HepG2 (cell line): ENCODE results near the gene SRSF3. TPM values are rescaled to one million over a fixed set of nuclear protein-coding genes. Genes with fewer than 3 reads are reported as not detected.

Source experiments
- ATAC-seq: fragments of 200-7000 bp; cut with Tn5 transposase; 3 replicates; pipeline ENCODE4 v1.9.1; 2020; ENCODE audit warnings: mild to moderate bottlenecking, moderate library complexity
- BruUV-seq: library from RNA; stranded (reverse); fragments of 400-500 nt; replicated peaks from 2 replicates; lab custom pipeline; 2021; lab: Mats Ljungman, UMichigan
- CTCF ChIA-PET: fragments of 300-600 bp; formaldehyde crosslinking; extraction: SDS; loops from one replicate; lab custom pipeline; 2021; ENCODE audit warnings: low total read pairs, inconsistent platforms, low intra/inter-chr PET ratio; lab: Yijun Ruan, JAX
- POLR2A ChIA-PET: fragments of 350-600 bp; sonication (Branson Sonifier 250); formaldehyde crosslinking; loops from one replicate; lab custom pipeline; 2020; ENCODE audit warnings: antibody characterized with exemption, inconsistent platforms; lab: Yijun Ruan, JAX
- DNase-seq: peaks from one replicate; pipeline ENCODE4 v3.0.0-alpha.2; 2015; ENCODE audit warnings: low spot score
- FAIRE-seq: peaks from 3 replicates; lab custom pipeline; 2011; peaks lifted over from hg19 to GRCh38; lab: Jason Lieb, UNC
- H2AFZ ChIP-seq: one replicate; pipeline ENCODE4 v1.6.1; 2011; ENCODE audit warnings: low read length, inconsistent platforms
- H3K27ac ChIP-seq: fragments of 300-600 bp; 3 replicates; pipeline ENCODE4 v1.8.0; 2011; ENCODE audit warnings: mixed run types, mild to moderate bottlenecking, mixed read lengths, low read length, inconsistent platforms; ENCODE audit not compliant: insufficient read depth; ENCODE audit errors: extremely low read length
- H3K27me3 ChIP-seq, 2 experiments: fragments of 200-600 bp in 1 of 2; 2 replicates in 1 of 2; 3 replicates in 1 of 2; pipeline versions ENCODE4 v1.6.0 to v1.8.0; 2011; ENCODE audit warnings: low read length in 2 of 2, mild to moderate bottlenecking in 2 of 2, moderate library complexity in 2 of 2, inconsistent platforms in 1 of 2; ENCODE audit not compliant: insufficient read depth in 2 of 2, control insufficient read depth in 1 of 2
- H3K36me3 ChIP-seq, 2 experiments: fragments of 200-600 bp in 1 of 2; replicated peaks in 1 of 2; 2 replicates in 1 of 2; 3 replicates in 1 of 2; pipeline versions ENCODE4 v1.5.1 to v1.8.0; 2011; ENCODE audit warnings: low read length in 2 of 2, inconsistent platforms in 1 of 2; ENCODE audit not compliant: insufficient read depth in 2 of 2, control insufficient read depth in 1 of 2
- H3K4me1 ChIP-seq: 2 replicates; pipeline ENCODE4 v1.5.1; 2012; ENCODE audit warnings: low read length, inconsistent platforms; ENCODE audit not compliant: insufficient read depth
- H3K4me2 ChIP-seq: 2 replicates; pipeline ENCODE4 v1.6.0; 2011; ENCODE audit warnings: low read depth, low read length, inconsistent platforms
- H3K4me3 ChIP-seq, 3 experiments: fragments of 200-600 bp in 1 of 3; sonication (generic), shearing (Covaris generic) in 1 of 3; replicated peaks in 1 of 3; 2 replicates each; pipeline ENCODE4 v1.5.1; 2011 to 2016; ENCODE audit warnings: low read length in 3 of 3, inconsistent platforms in 2 of 3, low read depth in 2 of 3, mild to moderate bottlenecking in 2 of 3, control low read depth in 1 of 3, mixed read lengths in 1 of 3; ENCODE audit not compliant: insufficient read depth in 1 of 3
- H3K79me2 ChIP-seq: one replicate; pipeline ENCODE4 v1.6.1; 2011; ENCODE audit warnings: low read length, inconsistent platforms; ENCODE audit not compliant: insufficient read depth
- H3K9ac ChIP-seq: 2 replicates; pipeline ENCODE4 v1.6.0; 2011; ENCODE audit warnings: mild to moderate bottlenecking, low read depth, low read length, inconsistent platforms; ENCODE audit not compliant: insufficient read depth
- H3K9me3 ChIP-seq: 2 replicates; pipeline ENCODE4 v1.5.1; 2012; ENCODE audit warnings: mild to moderate bottlenecking, low read length
- H4K20me1 ChIP-seq: 2 replicates; pipeline ENCODE4 v1.6.0; 2011; ENCODE audit warnings: inconsistent platforms, mild to moderate bottlenecking, low read length, moderate library complexity; ENCODE audit not compliant: insufficient read depth
- AGO2 ChIP-seq: fragments of 200-400 bp; formaldehyde crosslinking; optimal IDR thresholded peaks from 2 replicates; pipeline ENCODE3; 2017; ENCODE audit warnings: mild to moderate bottlenecking, low read depth, low read length, moderate library complexity
- CEBPZ ChIP-seq: IDR thresholded peaks from 2 replicates; pipeline ENCODE4 v1.6.1; 2012; ENCODE audit warnings: low read length, improper control_type of control experiment
- POLR2G ChIP-seq: fragments of 200-400 bp; formaldehyde crosslinking; IDR thresholded peaks from 2 replicates; pipeline ENCODE4 v1.6.1; 2018; ENCODE audit warnings: mild to moderate bottlenecking, low read depth, low read length, moderate library complexity
- ZBTB33 ChIP-seq: sonication (generic); formaldehyde crosslinking; IDR thresholded peaks from 2 replicates; pipeline ENCODE4 v1.4.0; 2020; ENCODE audit warnings: missing genetic modification reagents
- WGBS: methylation state at CpG from one replicate; pipeline ENCODE4 v1.1.6; 2017; ENCODE audit warnings: low lambda C conversion rate; 5-methylcytosine and 5-hydroxymethylcytosine counted together
- in situ Hi-C: cut with HindIII; loops from 2 replicates; pipeline ENCODE4 v1.10.0; 2017; ENCODE audit warnings: low pct_unique_long_range_greater_than_20kb; ENCODE audit not compliant: extremely low pct_ligation_motif_present
- intact Hi-C: fragments of 100-400 bp; cut with micrococcal nuclease; formaldehyde crosslinking; loops from one replicate; pipeline ENCODE4 v1.10.0; 2022; ENCODE audit not compliant: unreplicated experiment
- polyA plus RNA-seq, 8 experiments: library from polyadenylated mRNA; depleted of rRNA in 3 of 8; stranded (reverse) in 7 of 8; unstranded in 1 of 8; fragments of >200 nt; fragmentation: Illumina TruSeq in 4 of 8; extraction: Trizol in 4 of 8; gene quantifications; 2 replicates each; pipeline versions ENCODE4 v1.2.1 to v1.2.3, GENCODE V29; 2011 to 2016; ENCODE audit warnings: low read depth in 4 of 8, missing spikeins in 1 of 8, mixed read lengths in 1 of 8; ENCODE audit not compliant: insufficient read depth in 1 of 8
- total RNA-seq, 5 experiments: library from RNA; depleted of rRNA; stranded (reverse); fragments of >200 nt; fragmentation: Illumina TruSeq; extraction: Trizol; gene quantifications; 2 replicates each; pipeline ENCODE4 v1.2.3, GENCODE V29; 2016; ENCODE audit warnings: low read depth in 1 of 5

The SRSF3 gene
- total and polyA plus RNA-seq, 2 of the 13 experiments (the other 11 are each of a cell fraction or from before 2014, with no cell fraction given): 206 to 684 TPM

DNA sequence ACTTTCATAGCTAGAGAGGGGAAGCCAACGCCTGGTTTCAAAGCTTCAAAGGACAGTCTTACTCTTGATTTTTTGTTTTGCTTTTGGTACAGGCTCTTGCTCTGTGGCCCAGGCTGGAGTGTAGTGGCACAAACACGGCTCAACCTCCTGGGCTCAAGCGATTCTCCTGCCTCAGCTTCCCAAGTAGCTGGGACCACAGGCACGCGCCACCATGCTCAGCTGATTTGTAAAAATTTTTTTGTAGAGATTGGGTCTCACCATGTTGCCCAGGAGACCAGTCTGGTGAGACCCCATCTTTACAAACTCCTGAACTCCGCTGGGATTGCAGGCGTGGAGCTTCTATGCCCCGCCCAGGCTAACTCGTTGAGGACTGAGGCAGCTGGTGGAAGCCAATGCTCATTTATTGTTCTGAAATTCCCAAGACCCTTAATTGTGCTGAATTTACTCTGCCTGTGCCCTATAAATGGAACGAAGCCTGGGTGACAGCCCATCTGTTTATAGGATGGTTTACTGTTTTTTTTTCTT lies 18.0 kb downstream of the SRSF3 start:
- Histone ChIP-seq H3K9ac (no peak overlapping the region), H3K4me2 (no peak overlapping the region), H3K4me1 (peaks cover 30% of the 10 kb centered on the region), H4K20me1 (peaks cover 32% of the 10 kb centered on the region), H3K9me3 (no peaks in the 10 kb centered on the region), H3K27ac (no peak overlapping the region), H3K27me3 (no peaks in the 10 kb centered on the region), H3K79me2 (peaks cover 4% of the 10 kb centered on the region)
- intact Hi-C loops: no loop called here
- CTCF ChIA-PET: no interaction called here
- no peak for FAIRE-seq
- no peak for DNase-seq
- POLR2A ChIA-PET: interaction anchor here (0.7 to 8.2 kb wide), 4 partner anchors 10 to 480 kb away, joined by 3 to 142 read pairs (median 26); partner anchors contain the start of genes CDKN1A and SRSF3
- 96% methylated on average over 10 of the region's 10 CpGs for WGBS
- ATAC-seq: no peak
- TF ChIP-seq CEBPZ (no peak), AGO2 (peak; percentile 35), ZBTB33 (CRISPR knock-in tag) (no peak), POLR2G (peak; percentile 49; the same call in 1 of the 2 replicates)
- TF ChIP-seq, all 625 proteins: peak for 2
- H3K4me3 ChIP-seq: no peak overlapping the region
- BruUV-seq: no TSS peak
- no peak overlapping the region for H2AFZ ChIP-seq
- peaks cover 2 to 17% of the 10 kb centered on the region in 2 experiments; a peak in 3 of 5 replicates for H3K36me3 ChIP-seq
- in situ Hi-C loops: no loop called here
